SK-N-SH treated with all-trans-retinoic acid at 6 μM for 48 hours (cell line): Measurements from ENCODE around the gene ZNF808.

ENCODE experiments used
- ATAC-seq: fragments of 200-7000 bp; cut with Tn5 transposase; 3 replicates; pipeline ENCODE4 v1.9.1; 2020; ENCODE audit warnings: mild to moderate bottlenecking, moderate library complexity
- ARNTL ChIP-seq: fragments of 450-650 bp; formaldehyde crosslinking; IDR thresholded peaks from 2 replicates; pipeline ENCODE4 v1.5.0; 2020; ENCODE audit warnings: low read depth, mild to moderate bottlenecking, moderate library complexity, borderline replicate concordance
- BACH2 ChIP-seq: fragments of 250-450 bp; sonication (Bioruptor Pico); IDR thresholded peaks from 2 replicates; pipeline ENCODE4 v1.9.0; 2021; ENCODE audit warnings: mild to moderate bottlenecking, borderline replicate concordance
- CSDC2 ChIP-seq: fragments of 250-450 bp; sonication (Bioruptor Pico); IDR thresholded peaks from 2 replicates; pipeline ENCODE4 v1.5.0; 2020; ENCODE audit warnings: mild to moderate bottlenecking, moderate library complexity
- ESRRG ChIP-seq: fragments of 250-450 bp; sonication (Bioruptor Pico); IDR thresholded peaks from 2 replicates; pipeline ENCODE4 v1.6.1; 2021; ENCODE audit warnings: mild to moderate bottlenecking
- GLIS3 ChIP-seq: fragments of 250-450 bp; sonication (Bioruptor Pico); IDR thresholded peaks from 2 replicates; pipeline ENCODE4 v1.5.0; 2020; ENCODE audit warnings: mild to moderate bottlenecking, moderate library complexity
- PPARA ChIP-seq: fragments of 250-450 bp; sonication (Bioruptor Pico); IDR thresholded peaks from 2 replicates; pipeline ENCODE4 v1.5.0; 2020; ENCODE audit warnings: mild to moderate bottlenecking, borderline replicate concordance
- SNAI2 ChIP-seq: fragments of 250-450 bp; sonication (Bioruptor Pico); IDR thresholded peaks from 2 replicates; pipeline ENCODE4 v1.5.0; 2020; ENCODE audit warnings: mild to moderate bottlenecking, moderate library complexity
- TCF4 ChIP-seq: fragments of 250-450 bp; sonication (Bioruptor Pico); IDR thresholded peaks from 2 replicates; pipeline ENCODE4 v1.8.0; 2021; ENCODE audit warnings: mild to moderate bottlenecking, moderate library complexity, borderline replicate concordance
- TOX ChIP-seq: fragments of 250-450 bp; sonication (Bioruptor Pico); IDR thresholded peaks from 2 replicates; pipeline ENCODE4 v1.8.0; 2021; ENCODE audit warnings: mild to moderate bottlenecking, moderate library complexity, borderline replicate concordance
- ZC3H10 ChIP-seq: fragments of 250-450 bp; sonication (Bioruptor Pico); IDR thresholded peaks from 2 replicates; pipeline ENCODE4 v1.5.1; 2021; ENCODE audit warnings: mild to moderate bottlenecking, moderate library complexity
- ZFP30 ChIP-seq: fragments of 450-650 bp; formaldehyde crosslinking; IDR thresholded peaks from 2 replicates; pipeline ENCODE4 v1.5.0; 2022; ENCODE audit warnings: mild to moderate bottlenecking, moderate library complexity
- ZNF70 ChIP-seq: fragments of 450-650 bp; formaldehyde crosslinking; IDR thresholded peaks from 2 replicates; pipeline ENCODE4 v1.5.0; 2020; ENCODE audit warnings: mild to moderate bottlenecking, moderate library complexity
- ZNF8 ChIP-seq: fragments of 450-650 bp; formaldehyde crosslinking; IDR thresholded peaks from 2 replicates; pipeline ENCODE4 v1.5.0; 2020; ENCODE audit warnings: mild to moderate bottlenecking, moderate library complexity
- TF ChIP-seq, protein P1 (sequence below): fragments of 250-450 bp; sonication (Bioruptor Pico); IDR thresholded peaks from 2 replicates; pipeline ENCODE4 v1.5.1; 2020; ENCODE audit warnings: low read depth, mild to moderate bottlenecking, moderate library complexity
- TF ChIP-seq, protein P2 (sequence below): fragments of 250-450 bp; sonication (Bioruptor Pico); IDR thresholded peaks from 2 replicates; pipeline ENCODE4 v1.5.0; 2020; ENCODE audit warnings: mild to moderate bottlenecking, moderate library complexity
- TF ChIP-seq, protein P3 (sequence below): fragments of 250-450 bp; sonication (Bioruptor Pico); IDR thresholded peaks from 2 replicates; pipeline ENCODE4 v1.5.1; 2021; ENCODE audit warnings: mild to moderate bottlenecking, moderate library complexity
- TF ChIP-seq, protein P4 (sequence below): fragments of 250-450 bp; sonication (Bioruptor Pico); IDR thresholded peaks from 2 replicates; pipeline ENCODE4 v1.8.0; 2021; ENCODE audit warnings: low read depth, mild to moderate bottlenecking, moderate library complexity, borderline replicate concordance
- TF ChIP-seq, protein P5 (sequence below): fragments of 250-450 bp; sonication (Bioruptor Pico); IDR thresholded peaks from 2 replicates; pipeline ENCODE4 v1.8.0; 2020; ENCODE audit warnings: mild to moderate bottlenecking, moderate library complexity, borderline replicate concordance

Gene ZNF808

DNA sequence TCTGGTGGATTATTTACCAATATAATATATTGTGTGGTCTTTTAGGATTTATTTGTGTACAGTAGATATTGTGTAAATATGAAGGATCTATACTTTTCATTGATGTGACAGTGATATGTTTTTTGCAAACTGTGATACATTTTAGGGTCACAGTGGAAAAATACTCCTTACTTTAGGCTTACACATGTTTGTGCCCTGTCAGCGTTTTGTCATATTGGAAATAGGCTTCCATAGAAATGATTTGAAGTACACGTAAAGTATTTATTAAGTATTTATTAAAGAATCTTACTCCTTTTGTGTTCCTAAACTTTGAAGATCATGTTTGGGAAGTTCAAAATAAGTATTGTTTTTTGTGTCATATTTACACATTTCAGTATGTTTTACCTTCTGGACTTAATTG lies 5.0 kb downstream of the ZNF808 start:
- no peak for TF ChIP-seq GLIS3 (CRISPR knock-in tag)
- TF ChIP-seq CSDC2 (CRISPR knock-in tag): no peak
- no peak for TF ChIP-seq TOX
- TF ChIP-seq TCF4 (CRISPR knock-in tag): no peak
- TF ChIP-seq, protein P1, sequence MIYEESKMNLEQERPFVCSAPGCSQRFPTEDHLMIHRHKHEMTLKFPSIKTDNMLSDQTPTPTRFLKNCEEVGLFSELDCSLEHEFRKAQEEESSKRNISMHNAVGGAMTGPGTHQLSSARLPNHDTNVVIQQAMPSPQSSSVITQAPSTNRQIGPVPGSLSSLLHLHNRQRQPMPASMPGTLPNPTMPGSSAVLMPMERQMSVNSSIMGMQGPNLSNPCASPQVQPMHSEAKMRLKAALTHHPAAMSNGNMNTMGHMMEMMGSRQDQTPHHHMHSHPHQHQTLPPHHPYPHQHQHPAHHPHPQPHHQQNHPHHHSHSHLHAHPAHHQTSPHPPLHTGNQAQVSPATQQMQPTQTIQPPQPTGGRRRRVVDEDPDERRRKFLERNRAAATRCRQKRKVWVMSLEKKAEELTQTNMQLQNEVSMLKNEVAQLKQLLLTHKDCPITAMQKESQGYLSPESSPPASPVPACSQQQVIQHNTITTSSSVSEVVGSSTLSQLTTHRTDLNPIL: no peak
- TF ChIP-seq BACH2 (CRISPR knock-in tag): no peak
- no peak for TF ChIP-seq ZFP30 (CRISPR knock-in tag)
- TF ChIP-seq, protein P2, sequence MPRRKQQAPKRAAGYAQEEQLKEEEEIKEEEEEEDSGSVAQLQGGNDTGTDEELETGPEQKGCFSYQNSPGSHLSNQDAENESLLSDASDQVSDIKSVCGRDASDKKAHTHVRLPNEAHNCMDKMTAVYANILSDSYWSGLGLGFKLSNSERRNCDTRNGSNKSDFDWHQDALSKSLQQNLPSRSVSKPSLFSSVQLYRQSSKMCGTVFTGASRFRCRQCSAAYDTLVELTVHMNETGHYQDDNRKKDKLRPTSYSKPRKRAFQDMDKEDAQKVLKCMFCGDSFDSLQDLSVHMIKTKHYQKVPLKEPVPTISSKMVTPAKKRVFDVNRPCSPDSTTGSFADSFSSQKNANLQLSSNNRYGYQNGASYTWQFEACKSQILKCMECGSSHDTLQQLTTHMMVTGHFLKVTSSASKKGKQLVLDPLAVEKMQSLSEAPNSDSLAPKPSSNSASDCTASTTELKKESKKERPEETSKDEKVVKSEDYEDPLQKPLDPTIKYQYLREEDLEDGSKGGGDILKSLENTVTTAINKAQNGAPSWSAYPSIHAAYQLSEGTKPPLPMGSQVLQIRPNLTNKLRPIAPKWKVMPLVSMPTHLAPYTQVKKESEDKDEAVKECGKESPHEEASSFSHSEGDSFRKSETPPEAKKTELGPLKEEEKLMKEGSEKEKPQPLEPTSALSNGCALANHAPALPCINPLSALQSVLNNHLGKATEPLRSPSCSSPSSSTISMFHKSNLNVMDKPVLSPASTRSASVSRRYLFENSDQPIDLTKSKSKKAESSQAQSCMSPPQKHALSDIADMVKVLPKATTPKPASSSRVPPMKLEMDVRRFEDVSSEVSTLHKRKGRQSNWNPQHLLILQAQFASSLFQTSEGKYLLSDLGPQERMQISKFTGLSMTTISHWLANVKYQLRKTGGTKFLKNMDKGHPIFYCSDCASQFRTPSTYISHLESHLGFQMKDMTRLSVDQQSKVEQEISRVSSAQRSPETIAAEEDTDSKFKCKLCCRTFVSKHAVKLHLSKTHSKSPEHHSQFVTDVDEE (CRISPR knock-in tag): no peak
- TF ChIP-seq, protein P3, sequence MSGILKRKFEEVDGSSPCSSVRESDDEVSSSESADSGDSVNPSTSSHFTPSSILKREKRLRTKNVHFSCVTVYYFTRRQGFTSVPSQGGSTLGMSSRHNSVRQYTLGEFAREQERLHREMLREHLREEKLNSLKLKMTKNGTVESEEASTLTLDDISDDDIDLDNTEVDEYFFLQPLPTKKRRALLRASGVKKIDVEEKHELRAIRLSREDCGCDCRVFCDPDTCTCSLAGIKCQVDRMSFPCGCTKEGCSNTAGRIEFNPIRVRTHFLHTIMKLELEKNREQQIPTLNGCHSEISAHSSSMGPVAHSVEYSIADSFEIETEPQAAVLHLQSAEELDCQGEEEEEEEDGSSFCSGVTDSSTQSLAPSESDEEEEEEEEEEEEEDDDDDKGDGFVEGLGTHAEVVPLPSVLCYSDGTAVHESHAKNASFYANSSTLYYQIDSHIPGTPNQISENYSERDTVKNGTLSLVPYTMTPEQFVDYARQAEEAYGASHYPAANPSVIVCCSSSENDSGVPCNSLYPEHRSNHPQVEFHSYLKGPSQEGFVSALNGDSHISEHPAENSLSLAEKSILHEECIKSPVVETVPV (CRISPR knock-in tag): no peak
- no peak for TF ChIP-seq ZNF70 (CRISPR knock-in tag)
- TF ChIP-seq, protein P4, sequence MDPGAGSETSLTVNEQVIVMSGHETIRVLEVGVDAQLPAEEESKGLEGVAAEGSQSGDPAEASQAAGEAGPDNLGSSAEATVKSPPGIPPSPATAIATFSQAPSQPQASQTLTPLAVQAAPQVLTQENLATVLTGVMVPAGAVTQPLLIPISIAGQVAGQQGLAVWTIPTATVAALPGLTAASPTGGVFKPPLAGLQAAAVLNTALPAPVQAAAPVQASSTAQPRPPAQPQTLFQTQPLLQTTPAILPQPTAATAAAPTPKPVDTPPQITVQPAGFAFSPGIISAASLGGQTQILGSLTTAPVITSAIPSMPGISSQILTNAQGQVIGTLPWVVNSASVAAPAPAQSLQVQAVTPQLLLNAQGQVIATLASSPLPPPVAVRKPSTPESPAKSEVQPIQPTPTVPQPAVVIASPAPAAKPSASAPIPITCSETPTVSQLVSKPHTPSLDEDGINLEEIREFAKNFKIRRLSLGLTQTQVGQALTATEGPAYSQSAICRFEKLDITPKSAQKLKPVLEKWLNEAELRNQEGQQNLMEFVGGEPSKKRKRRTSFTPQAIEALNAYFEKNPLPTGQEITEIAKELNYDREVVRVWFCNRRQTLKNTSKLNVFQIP: no peak
- TF ChIP-seq ZNF8: no peak
- no peak for TF ChIP-seq ARNTL (CRISPR knock-in tag)
- no peak for ATAC-seq

DNA sequence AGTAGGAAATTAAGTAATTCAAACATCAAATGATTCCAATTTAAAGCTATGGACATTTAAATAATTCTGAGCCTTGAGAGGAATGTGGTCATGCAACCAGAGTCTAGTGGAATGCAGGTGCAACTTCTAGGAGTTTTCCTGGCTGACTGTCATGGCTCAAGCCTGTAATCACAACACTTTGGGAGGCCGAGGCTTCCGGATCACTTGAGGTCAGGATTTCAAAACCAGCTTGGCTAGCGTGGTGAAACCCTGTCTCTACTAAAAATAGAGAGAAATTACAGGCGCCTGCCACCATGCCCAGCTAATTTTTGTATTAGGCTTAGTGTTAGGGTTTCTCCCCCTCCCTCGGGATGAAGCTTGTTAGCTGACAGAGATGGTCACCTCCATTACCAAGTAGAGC lies 6.4 kb downstream of the ZNF808 start:
- no peak for ATAC-seq
- TF ChIP-seq, protein P1: no peak
- TF ChIP-seq, protein P5, sequence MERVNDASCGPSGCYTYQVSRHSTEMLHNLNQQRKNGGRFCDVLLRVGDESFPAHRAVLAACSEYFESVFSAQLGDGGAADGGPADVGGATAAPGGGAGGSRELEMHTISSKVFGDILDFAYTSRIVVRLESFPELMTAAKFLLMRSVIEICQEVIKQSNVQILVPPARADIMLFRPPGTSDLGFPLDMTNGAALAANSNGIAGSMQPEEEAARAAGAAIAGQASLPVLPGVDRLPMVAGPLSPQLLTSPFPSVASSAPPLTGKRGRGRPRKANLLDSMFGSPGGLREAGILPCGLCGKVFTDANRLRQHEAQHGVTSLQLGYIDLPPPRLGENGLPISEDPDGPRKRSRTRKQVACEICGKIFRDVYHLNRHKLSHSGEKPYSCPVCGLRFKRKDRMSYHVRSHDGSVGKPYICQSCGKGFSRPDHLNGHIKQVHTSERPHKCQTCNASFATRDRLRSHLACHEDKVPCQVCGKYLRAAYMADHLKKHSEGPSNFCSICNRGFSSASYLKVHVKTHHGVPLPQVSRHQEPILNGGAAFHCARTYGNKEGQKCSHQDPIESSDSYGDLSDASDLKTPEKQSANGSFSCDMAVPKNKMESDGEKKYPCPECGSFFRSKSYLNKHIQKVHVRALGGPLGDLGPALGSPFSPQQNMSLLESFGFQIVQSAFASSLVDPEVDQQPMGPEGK: no peak
- TF ChIP-seq ZNF8 (no peak), PPARA (CRISPR knock-in tag) (no peak), SNAI2 (CRISPR knock-in tag) (no peak), ESRRG (CRISPR knock-in tag) (no peak), ZC3H10 (CRISPR knock-in tag) (no peak), ZNF70 (CRISPR knock-in tag) (no peak), GLIS3 (CRISPR knock-in tag) (no peak), BACH2 (CRISPR knock-in tag) (no peak), ZFP30 (CRISPR knock-in tag) (no peak)
- TF ChIP-seq, protein P4: no peak
- TF ChIP-seq, protein P2 (CRISPR knock-in tag): no peak
- TF ChIP-seq, all 23 proteins: peak for 0

DNA sequence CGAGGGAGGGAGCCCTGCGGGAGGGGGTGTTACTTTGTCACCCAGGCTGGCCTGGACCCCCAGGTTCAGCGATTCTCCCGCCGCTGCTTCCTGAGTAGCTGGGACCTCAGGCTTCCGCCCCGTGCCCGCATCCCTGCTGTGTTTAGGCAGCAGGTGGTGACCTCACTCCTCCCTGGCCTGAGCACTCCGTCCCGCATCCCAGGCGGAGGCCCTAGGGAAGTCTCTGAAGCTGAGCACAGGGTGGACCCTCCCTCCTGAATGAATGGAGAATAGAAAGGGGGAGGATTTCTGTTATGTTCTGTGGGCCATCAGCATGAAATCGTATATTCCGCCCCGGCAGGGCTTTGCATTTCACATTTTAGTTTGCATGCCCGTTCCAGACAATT lies 7.9 kb downstream of the ZNF808 start:
- ATAC-seq: peak; percentile 49
